Duodenal mucosa (tissue), 2 donors: ENCODE results near the gene NEU4.
A peak's percentile ranks its signal among the peaks of the same experiment; 100 is the strongest.

Experiments
- H3K27ac ChIP-seq: one replicate; pipeline ENCODE4 v1.7.0; 2013; ENCODE audit warnings: low read depth, low read length
- H3K27me3 ChIP-seq, 2 donors: one replicate each; pipeline ENCODE4 v1.7.0; 2013; ENCODE audit warnings: low read length in 2 of 2, control low read depth in 1 of 2; ENCODE audit not compliant: insufficient read depth in 2 of 2, control insufficient read depth in 1 of 2
- H3K36me3 ChIP-seq, 2 donors: one replicate each; pipeline ENCODE4 v1.7.0; 2013; ENCODE audit warnings: low read length in 2 of 2, control low read depth in 1 of 2; ENCODE audit not compliant: insufficient read depth in 2 of 2, control insufficient read depth in 1 of 2
- H3K4me1 ChIP-seq, 2 donors: one replicate each; pipeline ENCODE4 v1.7.0; 2013; ENCODE audit warnings: low read length in 2 of 2, control low read depth in 1 of 2; ENCODE audit not compliant: insufficient read depth in 2 of 2, control insufficient read depth in 1 of 2
- H3K4me3 ChIP-seq, 2 donors: one replicate each; pipeline ENCODE4 v1.7.0; 2013; ENCODE audit warnings: low read length in 2 of 2, low read depth in 1 of 2
- H3K9ac ChIP-seq, 2 donors: one replicate each; pipeline ENCODE4 v1.7.0; 2013; ENCODE audit warnings: low read length in 2 of 2, low read depth in 1 of 2
- H3K9me3 ChIP-seq, 2 donors: one replicate each; pipeline ENCODE4 v1.7.0; 2013; ENCODE audit warnings: low read length in 2 of 2, control low read depth in 1 of 2; ENCODE audit not compliant: control insufficient read depth in 1 of 2

The NEU4 gene

GRCh38 chr2:241809383-241810306 is 652 bp downstream of the NEU4 start:
- Histone ChIP-seq H3K27me3 (peaks cover 1 to 3% of the 10 kb centered on the region in 2 donors), H3K4me1 (peaks cover 11 to 15% of the 10 kb centered on the region in 2 donors), H3K9ac (peak overlapping the region; percentile 64 to 68), H3K36me3 (no peaks in the 10 kb centered on the region), H3K9me3 (no peaks in the 10 kb centered on the region), H3K4me3 (peak overlapping the region; percentile 61 to 65), H3K27ac (no peak overlapping the region)

- peaks cover 11 to 13% of the 10 kb centered on the region in 2 donors for H3K4me1 ChIP-seq
- H3K9me3 ChIP-seq = no peaks in the 10 kb centered on the region
- peak overlapping the region in 1 of 2 donors; percentile 61 for H3K4me3 ChIP-seq
- H3K27ac ChIP-seq = no peak overlapping the region
- no peaks in the 10 kb centered on the region for H3K36me3 ChIP-seq
- no peak overlapping the region for H3K9ac ChIP-seq
- H3K27me3 ChIP-seq = no peaks in the 10 kb centered on the region
Measured at GRCh38 chr2:241810307-241811200, 1.6 kb downstream of the NEU4 start.

GRCh38 chr2:241811201-241811951 is 2.4 kb downstream of the NEU4 start:
- no peaks in the 10 kb centered on the region for H3K27me3 ChIP-seq
- H3K9ac ChIP-seq = no peak overlapping the region
- peaks cover 11 to 13% of the 10 kb centered on the region in 2 donors for H3K4me1 ChIP-seq
- H3K27ac ChIP-seq = no peak overlapping the region
- H3K4me3 ChIP-seq = no peak overlapping the region
- H3K9me3 ChIP-seq = no peaks in the 10 kb centered on the region
- no peaks in the 10 kb centered on the region for H3K36me3 ChIP-seq

- no peak overlapping the region for H3K9ac ChIP-seq
Measured at GRCh38 chr2:241811952-241812729, 3.1 kb downstream of the NEU4 start.

DNA sequence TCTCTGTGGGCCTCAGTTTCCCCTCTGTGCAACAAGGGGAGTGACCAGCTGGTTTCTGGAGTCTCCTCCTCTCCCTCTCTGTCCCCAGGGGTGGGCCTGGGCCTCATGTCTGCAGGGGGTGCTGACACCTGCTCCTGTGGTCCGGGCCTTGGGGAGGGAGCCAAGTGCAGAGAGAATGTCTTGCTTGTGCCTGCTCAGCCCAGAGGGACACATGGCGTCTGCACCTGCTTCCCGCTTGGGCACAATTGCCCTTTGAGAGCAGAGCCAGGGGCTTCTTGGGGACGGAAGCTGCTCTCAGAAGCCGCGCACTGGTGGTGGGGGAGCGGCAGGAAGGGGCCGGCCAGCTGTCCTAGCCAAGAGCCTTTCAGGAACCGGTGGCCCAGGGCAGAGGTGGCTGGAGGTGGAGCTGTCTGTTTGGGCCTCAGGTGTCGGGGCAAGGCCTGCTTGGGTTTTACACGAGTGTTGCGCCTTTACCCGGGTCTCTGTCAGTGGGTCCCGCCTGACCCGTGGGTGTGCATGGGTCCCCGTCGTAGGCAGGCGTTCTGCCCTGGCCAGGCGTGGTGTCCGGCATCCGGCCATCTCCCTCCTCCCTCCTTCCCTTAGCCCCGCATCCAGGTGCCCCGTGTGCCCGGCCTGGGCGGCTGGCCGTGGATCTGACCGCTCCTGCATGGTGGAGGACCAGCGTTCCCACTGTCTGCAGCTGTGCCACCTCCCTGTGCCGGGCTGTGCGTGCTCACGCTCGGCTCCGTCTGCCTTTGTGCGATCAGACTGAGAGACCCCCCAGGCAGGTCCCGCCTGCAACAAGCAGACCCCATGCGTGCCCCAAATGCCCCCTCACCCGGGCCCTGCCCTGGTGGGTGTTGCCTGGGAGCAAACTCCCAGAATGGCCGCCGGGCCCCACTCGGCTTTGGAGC is 4.0 kb downstream of the NEU4 start:
- no peaks in the 10 kb centered on the region for H3K36me3 ChIP-seq
- H3K9me3 ChIP-seq = no peaks in the 10 kb centered on the region
- no peak overlapping the region for H3K9ac ChIP-seq
- H3K27me3 ChIP-seq = no peaks in the 10 kb centered on the region
- H3K4me1 ChIP-seq = peaks cover 11 to 13% of the 10 kb centered on the region in 2 donors
- no peak overlapping the region for H3K4me3 ChIP-seq
- no peak overlapping the region for H3K27ac ChIP-seq

More at GRCh38 chr2:241811952-241812729, 3.1 kb downstream of the NEU4 start:
- H3K9me3 ChIP-seq = no peaks in the 10 kb centered on the region
- H3K4me3 ChIP-seq = no peak overlapping the region
- H3K27ac ChIP-seq = no peak overlapping the region
- no peaks in the 10 kb centered on the region for H3K36me3 ChIP-seq
- H3K4me1 ChIP-seq = peaks cover 11 to 13% of the 10 kb centered on the region in 2 donors
- H3K27me3 ChIP-seq = no peaks in the 10 kb centered on the region

DNA sequence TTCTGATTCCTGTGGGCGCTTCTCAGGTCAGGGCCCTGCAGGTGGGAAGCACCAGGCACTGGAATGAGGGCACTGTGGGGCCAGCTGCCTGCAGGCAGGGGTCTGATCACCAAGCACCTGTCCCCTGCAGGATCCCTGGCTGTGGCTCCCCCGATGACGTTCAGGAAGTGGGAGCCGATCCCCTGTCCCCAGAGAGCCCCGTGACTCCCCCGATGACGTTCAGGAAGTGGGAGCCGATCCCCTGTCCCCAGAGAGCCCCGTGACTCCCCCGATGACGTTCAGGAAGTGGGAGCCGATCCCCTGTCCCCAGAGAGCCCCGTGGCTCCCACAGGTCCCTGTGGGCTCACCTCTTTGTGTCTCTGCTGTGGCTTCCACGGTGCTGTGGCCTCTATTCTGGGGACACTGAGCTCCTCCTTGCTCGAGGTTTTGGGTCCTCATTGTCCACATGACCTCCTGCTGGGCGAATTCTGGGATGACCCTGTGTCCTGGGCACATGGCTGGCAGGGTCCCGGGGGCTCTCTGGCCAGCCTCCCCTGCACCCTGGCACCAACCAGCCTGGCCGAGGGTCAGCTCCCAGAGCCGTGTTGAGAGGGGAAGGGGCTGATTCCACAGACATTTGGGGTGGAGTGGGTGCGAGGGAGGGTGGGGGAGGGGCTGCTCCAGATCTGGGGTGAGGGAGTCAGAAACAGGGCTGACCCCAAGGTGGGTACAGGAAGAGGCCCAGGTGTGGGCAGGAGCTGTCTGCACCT is 4.8 kb downstream of the NEU4 start:
- H3K4me3 ChIP-seq = no peak overlapping the region
- H3K27ac ChIP-seq = no peak overlapping the region
- H3K36me3 ChIP-seq = no peaks in the 10 kb centered on the region
- no peak overlapping the region for H3K9ac ChIP-seq
- no peaks in the 10 kb centered on the region for H3K9me3 ChIP-seq
- no peaks in the 10 kb centered on the region for H3K27me3 ChIP-seq
- H3K4me1 ChIP-seq = peaks cover 7% of the 10 kb centered on the region in 2 donors

- no peaks in the 10 kb centered on the region for H3K9me3 ChIP-seq
- no peaks in the 10 kb centered on the region for H3K36me3 ChIP-seq
- no peak overlapping the region for H3K9ac ChIP-seq
- H3K27ac ChIP-seq = no peak overlapping the region
- H3K4me3 ChIP-seq = no peak overlapping the region
- H3K27me3 ChIP-seq = no peaks in the 10 kb centered on the region
- peaks cover 5% of the 10 kb centered on the region in 2 donors for H3K4me1 ChIP-seq
Measured at GRCh38 chr2:241814393-241814642, 5.3 kb downstream of the NEU4 start.

DNA sequence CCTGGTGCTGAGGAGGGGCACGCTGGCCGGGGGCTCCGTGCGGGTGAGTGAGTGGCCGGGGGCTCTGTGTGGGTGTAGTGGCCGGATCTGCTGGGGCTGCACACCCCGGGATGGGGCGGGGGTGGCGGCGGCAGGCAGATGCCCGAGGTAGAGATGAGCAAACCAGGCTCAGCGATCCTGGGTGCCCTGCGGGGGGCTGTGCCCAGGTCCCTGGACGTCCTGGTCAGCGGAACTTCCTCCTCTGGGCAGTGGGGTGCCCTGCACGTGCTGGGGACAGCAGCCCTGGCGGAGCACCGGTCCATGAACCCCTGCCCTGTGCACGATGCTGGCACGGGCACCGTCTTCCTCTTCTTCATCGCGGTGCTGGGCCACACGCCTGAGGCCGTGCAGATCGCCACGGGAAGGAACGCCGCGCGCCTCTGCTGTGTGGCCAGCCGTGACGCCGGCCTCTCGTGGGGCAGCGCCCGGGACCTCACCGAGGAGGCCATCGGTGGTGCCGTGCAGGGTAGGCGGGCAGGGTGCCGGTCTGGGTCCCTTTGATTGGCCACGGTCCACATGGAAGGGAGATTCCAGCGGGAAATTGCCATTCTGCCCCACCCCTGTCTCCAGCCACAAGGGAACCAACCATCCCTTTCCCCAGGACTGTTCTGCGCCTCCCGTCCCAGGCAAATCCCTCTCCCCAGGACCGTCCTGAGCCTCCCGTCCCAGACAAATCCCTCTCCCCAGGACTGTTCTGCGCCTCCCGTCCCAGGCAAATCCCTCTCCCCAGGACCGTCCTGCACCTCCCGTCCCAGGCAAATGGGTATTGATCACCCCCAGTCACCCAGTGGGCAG is 5.9 kb downstream of the NEU4 start:
- no peaks in the 10 kb centered on the region for H3K36me3 ChIP-seq
- H3K4me1 ChIP-seq = no peaks in the 10 kb centered on the region
- no peak overlapping the region for H3K4me3 ChIP-seq
- no peaks in the 10 kb centered on the region for H3K27me3 ChIP-seq
- H3K9ac ChIP-seq = no peak overlapping the region
- H3K9me3 ChIP-seq = no peaks in the 10 kb centered on the region
- H3K27ac ChIP-seq = no peak overlapping the region
